Endodermal cell (in vitro differentiated cells): Measurements from ENCODE around the gene RBMS1. TPM values are rescaled to one million over a fixed set of nuclear protein-coding genes. Genes with fewer than 3 reads are reported as not detected.

Experiments used
- DNase-seq: peaks from one replicate; pipeline ENCODE4 v3.0.0-alpha.2; 2017
- H3K27ac ChIP-seq: 2 replicates; pipeline ENCODE4 v1.5.1; 2013; ENCODE audit warnings: mild to moderate bottlenecking, low read depth, low read length, moderate library complexity
- H3K27me3 ChIP-seq: 2 replicates; pipeline ENCODE4 v1.6.1; 2013; ENCODE audit warnings: mild to moderate bottlenecking, low read length, moderate library complexity; ENCODE audit not compliant: insufficient read depth, control insufficient read depth, poor library complexity, severe bottlenecking
- H3K36me3 ChIP-seq: 2 replicates; pipeline ENCODE4 v1.7.0; 2013; ENCODE audit warnings: mild to moderate bottlenecking, low read length, moderate library complexity; ENCODE audit not compliant: control insufficient read depth, insufficient read depth
- H3K4me1 ChIP-seq: one replicate; pipeline ENCODE4 v1.7.0; 2013; ENCODE audit warnings: low read length; ENCODE audit not compliant: control insufficient read depth, insufficient read depth
- H3K4me3 ChIP-seq: 2 replicates; pipeline ENCODE4 v1.5.1; 2013; ENCODE audit warnings: mild to moderate bottlenecking, low read length, moderate library complexity
- H3K9ac ChIP-seq: 2 replicates; pipeline ENCODE4 v1.6.1; 2013; ENCODE audit warnings: mild to moderate bottlenecking, low read length, moderate library complexity; ENCODE audit not compliant: poor library complexity, severe bottlenecking; ENCODE audit errors: extremely low read depth
- H3K9me3 ChIP-seq: 2 replicates; pipeline ENCODE4 v1.6.1; 2013; ENCODE audit warnings: mild to moderate bottlenecking, low read length, moderate library complexity; ENCODE audit not compliant: control insufficient read depth
- H3K27ac Mint-ChIP-seq: 2 replicates; pipeline ENCODE4 v1.8.0; 2020; ENCODE audit warnings: mixed read lengths
- H3K27me3 Mint-ChIP-seq: 2 replicates; pipeline ENCODE4 v1.8.0; 2021; ENCODE audit warnings: mild to moderate bottlenecking, mixed read lengths; ENCODE audit not compliant: insufficient read depth
- H3K36me3 Mint-ChIP-seq: 2 replicates; pipeline ENCODE4 v1.8.0; 2020; ENCODE audit warnings: low read depth, mixed read lengths
- H3K4me1 Mint-ChIP-seq: 2 replicates; pipeline ENCODE4 v1.8.0; 2020; ENCODE audit warnings: mixed read lengths
- H3K4me3 Mint-ChIP-seq: 2 replicates; pipeline ENCODE4 v1.8.0; 2020; ENCODE audit warnings: mild to moderate bottlenecking, moderate library complexity, mixed read lengths
- H3K9me3 Mint-ChIP-seq: 2 replicates; pipeline ENCODE4 v1.8.0; 2020; ENCODE audit warnings: mild to moderate bottlenecking, mixed read lengths
- CTCF ChIP-seq: fragments of 200-600 bp; sonication (generic); conservative IDR thresholded peaks from 2 replicates; pipeline ENCODE4 v1.5.0; 2021; ENCODE audit warnings: antibody characterized with exemption, mild to moderate bottlenecking
- whole genome bisulfite sequencing, 2 experiments: methylation state at CpG; one replicate each; pipeline versions ENCODE4 v1.1.5 to v1.1.7; 2013; ENCODE audit warnings: missing lambda C conversion rate in 2 of 2, mixed read lengths in 1 of 2; ENCODE audit not compliant: insufficient coverage in 1 of 2, insufficient read length in 1 of 2; 5-methylcytosine and 5-hydroxymethylcytosine counted together
- total RNA-seq, 2 donors: library from RNA; stranded (reverse); fragmentation: NEBNext Ultra II Directional in 1 of 2; extraction: Animal tissue kit (Norgen Biotek cat#: 25700) in 1 of 2; gene quantifications; 2 replicates in 1 of 2; 3 replicates in 1 of 2; pipeline ENCODE4 v1.2.1, GENCODE V29; 2021

The RBMS1 gene
- total RNA-seq, 2 donors from 2014 or later, result 90.7 to 124 TPM

- no peak for DNase-seq
- Histone ChIP-seq H3K36me3 (no peaks in the 10 kb centered on the region), H3K9me3 (no peaks in the 10 kb centered on the region), H3K27me3 (no peaks in the 10 kb centered on the region), H3K4me3 (peak overlapping the region; percentile 83), H3K27ac (no peak overlapping the region), H3K9ac (peak overlapping the region; percentile 78), H3K4me1 (peaks cover 9% of the 10 kb centered on the region)
- TF ChIP-seq CTCF, result peak; percentile 59
- H3K4me1 Mint-ChIP-seq, result peaks cover 40% of the 10 kb centered on the region
- peak overlapping the region; percentile 93 for H3K27ac Mint-ChIP-seq
- H3K27me3 Mint-ChIP-seq, result peaks cover 19% of the 10 kb centered on the region
- 43 to 65% methylated on average over 1 to 2 of the region's 2 CpGs for WGBS, 2 experiments
- no peaks in the 10 kb centered on the region for H3K9me3 Mint-ChIP-seq
- H3K4me3 Mint-ChIP-seq, result peak overlapping the region; percentile 75
- H3K36me3 Mint-ChIP-seq, result no peaks in the 10 kb centered on the region
These were observed 84.7 kb downstream of the RBMS1 start for GRCh38 chr2:160408959-160409291.

GRCh38 chr2:160408173-160408958 is 85.2 kb downstream of the RBMS1 start:
- Mint-ChIP-seq H3K4me3 (peak overlapping the region; percentile 75), H3K27me3 (peaks cover 19% of the 10 kb centered on the region), H3K9me3 (no peaks in the 10 kb centered on the region), H3K36me3 (no peaks in the 10 kb centered on the region), H3K4me1 (peaks cover 46% of the 10 kb centered on the region), H3K27ac (peak overlapping the region; percentile 93)
- 3% methylated on average over 18 to 34 of the region's 34 CpGs for WGBS, 2 experiments
- no peak for TF ChIP-seq CTCF
- Histone ChIP-seq H3K36me3 (no peaks in the 10 kb centered on the region), H3K27ac (peak overlapping the region; percentile 72), H3K9ac (peak overlapping the region; percentile 78), H3K9me3 (no peaks in the 10 kb centered on the region), H3K4me3 (peak overlapping the region; percentile 83), H3K27me3 (no peaks in the 10 kb centered on the region), H3K4me1 (peaks cover 9% of the 10 kb centered on the region)
- DNase-seq, result peak; percentile 74

- Histone ChIP-seq H3K9me3 (no peaks in the 10 kb centered on the region), H3K36me3 (no peaks in the 10 kb centered on the region), H3K27me3 (no peaks in the 10 kb centered on the region), H3K4me3 (peak overlapping the region; percentile 86), H3K27ac (peak overlapping the region; percentile 21), H3K9ac (peak overlapping the region; percentile 78), H3K4me1 (peaks cover 9% of the 10 kb centered on the region)
- DNase-seq, result peak; percentile 84
- peak; percentile 16 for TF ChIP-seq CTCF
- peak overlapping the region; percentile 93 for H3K27ac Mint-ChIP-seq
- H3K9me3 Mint-ChIP-seq, result no peaks in the 10 kb centered on the region
- H3K4me3 Mint-ChIP-seq, result peak overlapping the region; percentile 75
- no peaks in the 10 kb centered on the region for H3K36me3 Mint-ChIP-seq
- H3K4me1 Mint-ChIP-seq, result peaks cover 54% of the 10 kb centered on the region
- peaks cover 22% of the 10 kb centered on the region for H3K27me3 Mint-ChIP-seq
- WGBS, 2 experiments, result 0% methylated on average over 6 to 120 of the region's 120 CpGs
These were observed 86.0 kb downstream of the RBMS1 start for GRCh38 chr2:160407393-160408172.
